ENCODE data around the gene SIAH2. TPM values are rescaled to one million over a fixed set of nuclear protein-coding genes. Genes with fewer than 3 reads are reported as not detected.

Gene SIAH2
- polyA plus RNA-seq, 4 donors = 14.5 to 20.0 (median 16.3) TPM

DNA sequence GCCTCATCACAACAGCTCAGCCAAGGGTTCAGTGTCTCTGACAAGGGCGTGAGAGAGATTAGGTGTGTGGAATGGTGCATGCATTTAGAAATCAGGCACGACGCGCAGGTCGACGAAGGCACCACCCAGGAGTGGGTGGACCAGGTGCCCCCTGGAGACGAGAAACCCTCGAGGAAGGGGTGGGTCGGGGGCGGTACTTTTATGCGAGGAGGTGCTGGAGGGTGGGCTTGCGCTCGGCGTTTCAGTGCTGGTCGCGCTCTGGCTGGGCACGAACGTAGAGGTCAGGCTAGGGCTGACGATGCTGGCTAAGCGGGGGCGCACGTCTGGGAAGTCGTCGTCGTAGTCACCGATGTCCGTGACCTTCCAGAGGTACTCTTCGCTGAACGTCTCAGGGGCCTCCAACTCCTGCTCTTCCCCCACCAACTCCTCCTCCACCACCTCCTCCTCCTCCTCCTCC lies 59.6 kb downstream of the SIAH2 start:
- FAIRE-seq = no peak
- peaks cover 0 to 5% (median 0%) of the 10 kb centered on the region in 3 donors for H3K4me1 ChIP-seq (ENCODE audit: control insufficient read depth in 3 of 3, insufficient read depth in 2 of 3, low read depth in 1 of 3, low read length in 2 of 3)
- no peaks in the 10 kb centered on the region for H3K27me3 ChIP-seq (ENCODE audit: control insufficient read depth in 3 of 3, insufficient read depth in 3 of 3, low read length in 3 of 3)
- no peaks in the 10 kb centered on the region for H3K36me3 ChIP-seq (ENCODE audit: control insufficient read depth in 3 of 3, insufficient read depth in 2 of 3, low read depth in 1 of 3, low read length in 3 of 3)
- peak; percentile 32 to 57 for DNase-seq
- H3K9me3 ChIP-seq (ENCODE audit: control insufficient read depth in 2 of 2, insufficient read depth in 1 of 2, low read depth in 1 of 2, low read length in 1 of 2) = no peaks in the 10 kb centered on the region
- peak overlapping the region; percentile 46 to 60 (median 57) for H3K4me3 ChIP-seq (ENCODE audit: low read depth in 1 of 3, low read length in 3 of 3)
- H3K27ac ChIP-seq (ENCODE audit: low read depth in 1 of 3, low read length in 2 of 3) = peak overlapping the region; percentile 30 to 87 (median 44)
- 0 to 5% (median 0%) methylated on average over 17 to 29 of the region's 29 CpGs for WGBS, 3 donors

DNA sequence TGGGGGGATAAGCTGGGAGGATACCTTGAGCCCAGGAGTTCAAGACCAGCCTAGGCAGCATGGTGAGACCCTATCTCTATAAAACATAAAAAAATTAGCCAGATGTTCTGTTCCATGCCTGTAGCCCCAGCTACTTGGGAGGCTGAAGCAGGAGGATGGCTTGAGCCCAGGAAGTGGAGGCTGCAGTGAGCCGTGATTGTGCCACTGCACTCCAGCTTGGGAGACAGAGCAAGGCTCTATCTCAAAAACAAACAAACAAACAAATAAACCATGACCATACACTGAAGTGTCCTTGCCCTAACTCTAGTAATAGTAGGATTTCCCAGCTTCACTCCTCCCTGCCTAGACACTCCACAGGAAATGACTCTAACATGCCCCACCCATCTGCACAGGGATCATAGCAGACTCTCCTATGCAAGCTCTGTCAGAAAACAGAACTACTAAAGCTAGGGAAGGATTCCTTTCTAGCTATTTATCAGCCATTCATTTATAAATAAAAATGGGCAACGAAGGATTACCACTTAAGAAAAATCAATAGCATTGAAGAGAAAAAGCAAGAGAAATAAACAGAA lies 63.8 kb downstream of the SIAH2 start:
- WGBS, 3 donors = 64 to 76% (median 69%) methylated on average over 2 of the region's 2 CpGs
- H3K36me3 ChIP-seq (ENCODE audit: control insufficient read depth in 3 of 3, insufficient read depth in 2 of 3, low read depth in 1 of 3, low read length in 3 of 3) = no peaks in the 10 kb centered on the region

DNA sequence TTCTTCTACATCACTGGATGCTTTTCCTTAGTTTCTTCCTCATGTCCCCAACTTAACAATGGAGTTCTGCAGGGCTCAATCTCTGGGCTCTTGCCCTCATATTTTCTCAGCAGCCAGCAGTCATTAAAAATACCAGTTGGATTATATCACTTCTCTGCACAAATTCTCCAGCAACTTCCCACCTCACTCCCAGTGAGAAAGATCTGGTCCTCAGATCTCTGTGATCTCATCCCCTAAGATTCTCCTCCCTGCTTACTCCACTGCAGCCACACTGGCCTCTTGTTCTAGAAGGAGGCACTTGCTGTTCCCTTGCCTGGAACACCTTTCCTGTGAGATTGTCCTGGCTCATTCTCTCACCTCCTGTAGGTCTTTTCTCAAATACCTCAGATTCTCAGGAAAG lies 65.3 kb downstream of the SIAH2 start:
- Histone ChIP-seq H3K27ac (ENCODE audit: low read depth in 1 of 3, low read length in 2 of 3) (no peak overlapping the region), H3K36me3 (ENCODE audit: control insufficient read depth in 3 of 3, insufficient read depth in 2 of 3, low read depth in 1 of 3, low read length in 3 of 3) (no peaks in the 10 kb centered on the region), H3K4me3 (ENCODE audit: low read depth in 1 of 3, low read length in 3 of 3) (no peak overlapping the region), H3K27me3 (ENCODE audit: control insufficient read depth in 3 of 3, insufficient read depth in 3 of 3, low read length in 3 of 3) (no peaks in the 10 kb centered on the region), H3K9me3 (ENCODE audit: control insufficient read depth in 2 of 2, insufficient read depth in 1 of 2, low read depth in 1 of 2, low read length in 1 of 2) (no peaks in the 10 kb centered on the region), H3K4me1 (ENCODE audit: control insufficient read depth in 3 of 3, insufficient read depth in 2 of 3, low read depth in 1 of 3, low read length in 2 of 3) (no peaks in the 10 kb centered on the region)
- DNase-seq (no peak), FAIRE-seq (no peak)

More for the DNA sequence above, 63.8 kb downstream of the SIAH2 start:
- Histone ChIP-seq H3K27me3 (ENCODE audit: control insufficient read depth in 3 of 3, insufficient read depth in 3 of 3, low read length in 3 of 3) (no peaks in the 10 kb centered on the region), H3K4me1 (ENCODE audit: control insufficient read depth in 3 of 3, insufficient read depth in 2 of 3, low read depth in 1 of 3, low read length in 2 of 3) (peaks cover 0 to under 1% (median 0%) of the 10 kb centered on the region in 3 donors), H3K9me3 (ENCODE audit: control insufficient read depth in 2 of 2, insufficient read depth in 1 of 2, low read depth in 1 of 2, low read length in 1 of 2) (no peaks in the 10 kb centered on the region), H3K27ac (ENCODE audit: low read depth in 1 of 3, low read length in 2 of 3) (no peak overlapping the region), H3K4me3 (ENCODE audit: low read depth in 1 of 3, low read length in 3 of 3) (no peak overlapping the region)
- no peak for FAIRE-seq
- DNase-seq = peak in 1 of 2 donors; percentile 30

DNA sequence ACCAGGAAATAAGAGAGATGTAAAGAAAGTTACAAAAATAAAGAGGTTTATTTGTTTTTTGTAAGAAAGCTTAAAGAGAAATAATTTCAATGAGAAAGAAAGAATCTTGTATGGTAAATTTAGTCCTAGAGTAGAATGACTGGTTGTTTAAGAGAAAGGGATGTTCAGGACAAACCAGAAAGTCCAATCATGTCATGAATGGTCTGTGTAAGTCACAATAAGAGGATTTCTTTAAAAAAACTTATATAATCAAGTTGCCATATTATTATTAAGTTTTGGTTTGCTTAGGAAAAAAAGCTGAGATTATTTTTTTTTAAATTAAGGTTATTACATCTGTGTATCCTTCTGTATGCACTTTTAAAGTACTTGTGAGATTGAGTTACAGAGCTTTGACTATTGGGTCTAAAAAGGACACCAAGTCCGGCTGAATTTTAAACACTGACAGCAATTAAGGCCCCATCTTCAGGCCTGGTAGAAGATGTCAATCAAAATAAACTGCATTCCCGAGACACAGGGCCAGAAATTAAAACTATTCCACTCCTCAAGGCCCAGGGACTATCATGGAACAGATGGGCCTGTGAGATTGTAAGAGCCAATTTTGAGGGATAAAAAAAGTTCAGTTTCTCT lies 71.4 kb downstream of the SIAH2 start:
- WGBS, 3 donors = 91 to 96% (median 95%) methylated on average over 2 of the region's 2 CpGs
- no peak for DNase-seq
- FAIRE-seq = no peak
- Histone ChIP-seq H3K36me3 (ENCODE audit: control insufficient read depth in 3 of 3, insufficient read depth in 2 of 3, low read depth in 1 of 3, low read length in 3 of 3) (no peaks in the 10 kb centered on the region), H3K4me3 (ENCODE audit: low read depth in 1 of 3, low read length in 3 of 3) (no peak overlapping the region), H3K4me1 (ENCODE audit: control insufficient read depth in 3 of 3, insufficient read depth in 2 of 3, low read depth in 1 of 3, low read length in 2 of 3) (no peaks in the 10 kb centered on the region), H3K27me3 (ENCODE audit: control insufficient read depth in 3 of 3, insufficient read depth in 3 of 3, low read length in 3 of 3) (no peaks in the 10 kb centered on the region), H3K9me3 (ENCODE audit: control insufficient read depth in 2 of 2, insufficient read depth in 1 of 2, low read depth in 1 of 2, low read length in 1 of 2) (peaks cover 0 to 3% of the 10 kb centered on the region in 2 donors), H3K27ac (ENCODE audit: low read depth in 1 of 3, low read length in 2 of 3) (no peak overlapping the region)

Other genes starting within 250 kb of the SIAH2 start
- 100 to 1,000 TPM in 2 of 4 donors, 10 to 100 TPM in 2; 77.6 to 153 (median 122) TPM for gene SERP1, start 216.7 kb downstream of the SIAH2 start, polyA plus RNA-seq
- gene EIF2A, start 216.4 kb downstream of the SIAH2 start, polyA plus RNA-seq = 100 to 1,000 TPM in 1 of 4 donors, 10 to 100 TPM in 3; 65.1 to 135 (median 86.1) TPM
- 10 to 100 TPM; 41.6 to 86.3 (median 75.9) TPM for gene SELENOT, start 159.8 kb downstream of the SIAH2 start, polyA plus RNA-seq
- under 1 TPM in 1 of 4 donors, not detected in 3; 0.04 TPM for gene ERICH6, start 59.2 kb downstream of the SIAH2 start, polyA plus RNA-seq
- gene MINDY4B, start 142.3 kb upstream of the SIAH2 start, polyA plus RNA-seq = under 1 TPM in 1 of 4 donors, not detected in 3; 0.16 TPM
- gene CLRN1, start 209.6 kb upstream of the SIAH2 start, polyA plus RNA-seq = 1 to 10 TPM in 3 of 4 donors, under 1 TPM in 1; 0.06 to 4.5 (median 4.0) TPM

Data from small intestine (tissue), 7 donors.